HuH-7 (cell line): Measurements from ENCODE around the gene DCP1A.
"Not testable (repeated sequence)": the region's sequence is repeated elsewhere in the genome, so short reads cannot be mapped to it uniquely, and the experiment has no call there.

Experiments
- DNase-seq: peaks from one replicate; pipeline ENCODE4 v3.0.0; 2011; ENCODE audit warnings: low spot score

DCP1A gene

GRCh38 chr3:53328746-53329145, 18.6 kb downstream of the DCP1A start:
- DNase-seq, result no peak

- DNase-seq, result not testable (repeated sequence)
These were observed 19.4 kb downstream of the DCP1A start for GRCh38 chr3:53327986-53328385.

- DNase-seq, result no peak
These were observed 23.2 kb downstream of the DCP1A start for GRCh38 chr3:53324105-53324504.

DNA sequence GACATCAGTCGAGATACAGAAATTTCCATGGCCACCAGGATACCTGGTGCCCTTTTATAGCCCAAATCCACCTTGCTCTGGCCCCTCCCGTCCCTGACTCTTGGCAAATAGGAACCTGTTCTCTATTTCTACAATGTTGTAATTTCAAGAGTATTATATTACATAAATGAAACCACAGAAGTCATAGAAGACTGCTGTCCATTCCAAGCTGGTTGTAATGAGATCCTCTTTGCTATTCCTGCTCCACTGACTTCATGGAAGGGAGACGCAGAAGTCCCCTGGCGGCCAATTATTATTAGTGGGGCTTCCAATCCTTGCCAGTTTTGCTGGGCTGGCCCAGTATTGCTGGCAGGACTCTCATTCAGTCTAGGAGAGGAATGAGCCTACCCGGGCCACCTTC, 26.6 kb downstream of the DCP1A start:
- DNase-seq, result no peak

GRCh38 chr3:53318522-53318921, 28.8 kb downstream of the DCP1A start:
- no peak for DNase-seq

GRCh38 chr3:53312832-53313231, 34.5 kb downstream of the DCP1A start:
- no peak for DNase-seq

GRCh38 chr3:53311882-53312281, 35.5 kb downstream of the DCP1A start:
- no peak for DNase-seq

GRCh38 chr3:53303957-53304356, 43.4 kb downstream of the DCP1A start:
- no peak for DNase-seq

- DNase-seq, result no peak
These were observed 43.8 kb downstream of the DCP1A start for GRCh38 chr3:53303549-53303948.

- no peak for DNase-seq
These were observed 46.5 kb downstream of the DCP1A start for GRCh38 chr3:53300826-53301225.

- DNase-seq, result peak; percentile 14
These were observed 47.7 kb downstream of the DCP1A start for GRCh38 chr3:53299611-53300023.

GRCh38 chr3:53295410-53295809, 51.9 kb downstream of the DCP1A start:
- DNase-seq, result no peak

DNA sequence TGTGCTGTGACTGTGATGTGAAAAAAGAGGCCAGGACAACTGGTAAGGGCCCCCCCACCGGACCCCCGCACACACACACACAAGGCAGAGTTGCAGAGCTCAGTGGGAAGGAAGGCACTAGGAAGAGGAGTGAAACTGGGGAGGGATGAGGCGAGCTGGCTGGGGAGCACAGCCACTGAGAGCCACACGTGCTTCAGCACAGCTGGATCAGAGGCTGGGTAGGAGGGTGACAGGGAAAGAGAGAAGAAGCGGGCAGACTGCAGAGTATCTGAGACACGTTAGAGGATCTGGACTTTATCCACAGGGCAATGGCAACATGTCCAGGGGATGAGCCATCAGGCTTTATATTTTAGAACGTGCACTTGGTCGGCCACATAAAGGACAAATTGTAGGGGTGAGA, 53.5 kb downstream of the DCP1A start:
- DNase-seq, result no peak

- DNase-seq, result no peak
These were observed 59.1 kb downstream of the DCP1A start for GRCh38 chr3:53288214-53288613.

DNA sequence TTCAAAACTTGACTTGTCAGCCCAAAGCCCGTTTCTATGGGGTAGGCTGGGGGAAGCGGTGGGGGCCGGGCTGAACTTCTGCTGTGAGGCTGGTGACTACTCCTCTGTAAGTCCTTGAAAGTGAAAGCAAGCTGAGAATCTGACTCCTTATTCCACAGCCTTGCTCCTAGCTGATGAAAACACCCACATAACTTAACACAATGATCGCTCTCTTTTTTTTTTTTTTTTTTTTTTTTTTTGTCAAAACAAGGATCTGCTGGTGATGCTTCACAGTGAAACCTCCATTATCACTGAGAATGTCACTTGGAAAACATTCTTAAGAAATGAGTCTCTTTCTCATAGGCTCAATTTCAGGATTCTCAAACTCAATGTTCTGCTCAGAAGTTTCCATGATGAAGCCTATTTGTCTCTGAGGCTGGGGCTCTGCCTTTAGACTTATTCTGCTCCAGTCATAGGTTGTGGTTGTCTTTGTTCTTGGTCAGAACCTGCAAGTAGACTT, 60.2 kb downstream of the DCP1A start:
- no peak for DNase-seq

- DNase-seq, result no peak
These were observed 60.6 kb downstream of the DCP1A start for GRCh38 chr3:53286727-53287126.

DNA sequence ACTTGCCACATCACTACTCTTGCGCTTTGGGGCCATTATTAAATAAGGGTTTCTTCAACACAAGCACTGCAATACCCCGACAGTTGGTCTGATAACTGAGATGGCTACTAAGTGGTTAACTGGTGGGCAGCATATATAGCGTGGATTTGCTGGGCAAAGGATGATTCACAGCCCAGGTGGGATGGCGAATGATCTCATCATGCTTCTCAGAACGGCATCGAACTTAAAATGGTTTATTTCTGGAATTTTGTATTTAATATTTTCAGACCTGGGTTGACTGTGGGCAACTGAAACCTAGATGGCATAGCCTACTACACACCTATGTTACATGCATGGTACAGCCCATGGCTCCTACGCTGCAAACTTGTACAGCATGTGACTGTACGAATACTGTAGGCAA, 64.8 kb downstream of the DCP1A start:
- no peak for DNase-seq

DNA sequence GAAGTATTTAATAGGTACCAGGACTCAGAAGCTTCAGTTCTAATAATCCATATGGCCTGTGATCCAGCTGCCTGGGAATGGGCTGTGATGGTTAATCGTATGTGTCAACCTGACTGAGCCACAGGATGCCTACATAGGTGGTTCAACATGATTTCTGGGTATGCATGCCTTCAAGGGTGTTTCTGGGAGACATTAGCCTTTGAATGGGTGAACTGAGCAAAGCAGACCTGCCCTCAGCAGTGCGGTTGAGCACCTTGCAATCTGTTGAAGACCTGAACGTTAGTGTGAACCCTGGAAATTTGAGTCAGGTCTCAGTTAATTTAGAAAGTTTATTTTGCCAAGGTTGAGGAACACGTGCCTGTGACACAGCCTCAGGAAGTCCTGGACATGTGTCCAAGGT, 68.7 kb downstream of the DCP1A start:
- DNase-seq, result no peak

DNA sequence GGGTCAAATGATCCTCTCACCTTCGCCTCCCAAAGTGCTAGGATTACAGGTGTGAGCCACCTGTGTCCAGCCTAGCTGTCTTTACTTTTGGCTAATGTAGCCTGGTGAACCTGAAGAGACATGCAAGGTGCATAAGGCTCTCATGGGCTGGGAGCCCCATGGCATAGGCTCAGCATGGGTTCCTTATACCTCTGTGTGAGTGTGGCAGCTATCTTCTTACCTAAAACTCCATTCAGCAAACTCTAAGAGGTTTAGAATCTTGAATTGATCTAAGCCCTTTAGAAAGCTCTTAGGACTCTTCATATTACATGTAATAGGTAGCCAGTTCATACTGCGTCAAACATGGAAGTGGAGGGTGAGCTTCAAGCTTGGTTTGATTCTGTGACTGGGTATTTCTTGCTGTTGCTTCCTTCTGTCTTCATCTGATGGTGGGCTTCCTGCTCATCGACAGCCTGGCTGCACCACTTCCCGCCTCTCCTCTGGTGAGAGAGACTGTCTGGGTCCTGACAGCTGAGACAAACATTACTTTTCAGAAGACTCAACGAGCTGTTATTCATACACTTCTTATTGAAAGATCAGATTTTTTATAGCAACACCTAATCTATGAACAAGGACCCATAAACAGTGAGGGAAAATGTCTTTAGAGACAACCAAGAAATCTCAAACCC, 72.3 kb downstream of the DCP1A start:
- no peak for DNase-seq

DNA sequence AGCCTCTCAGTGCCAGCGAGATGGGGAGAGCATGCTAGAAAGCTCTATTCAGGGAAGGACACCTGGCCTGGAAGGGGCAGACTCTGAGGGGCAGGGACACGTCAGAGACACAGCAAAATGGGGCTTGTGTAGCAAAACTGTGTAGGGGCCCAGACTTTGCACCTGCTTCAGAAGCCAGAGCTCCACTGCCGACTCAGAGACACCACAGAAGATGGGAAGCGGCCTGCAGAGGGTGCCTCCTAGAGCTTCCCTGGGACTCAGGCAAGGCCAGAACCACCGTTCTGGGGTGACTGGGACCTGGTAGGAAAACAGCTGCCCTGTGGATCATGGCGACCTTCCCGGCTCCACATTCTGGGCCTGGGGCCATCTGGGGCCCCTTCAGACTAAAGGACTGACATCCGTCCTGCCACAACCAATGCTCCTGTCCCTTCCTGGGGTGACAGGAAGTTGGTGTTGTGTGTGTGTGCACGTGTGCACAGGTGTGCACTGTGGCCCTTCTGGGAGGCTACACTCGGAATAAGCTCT, 74.1 kb downstream of the DCP1A start:
- no peak for DNase-seq

- peak; percentile 16 for DNase-seq
These were observed 77.2 kb downstream of the DCP1A start for GRCh38 chr3:53269888-53270880.

GRCh38 chr3:53269193-53269592, 78.2 kb downstream of the DCP1A start:
- not testable (repeated sequence) for DNase-seq

- no peak for DNase-seq
These were observed 79.6 kb downstream of the DCP1A start for GRCh38 chr3:53267766-53268165.
